ENCODE measurements around the gene B3GALT6. TPM values are rescaled to one million over a fixed set of nuclear protein-coding genes. Genes with fewer than 3 reads are reported as not detected.
A peak's percentile ranks its signal among the peaks of the same experiment; 100 is the strongest.
"Not testable (repeated sequence)": the region's sequence is repeated elsewhere in the genome, so short reads cannot be mapped to it uniquely, and the experiment has no call there.

Gene B3GALT6
- total and polyA plus RNA-seq, 2 experiments from 2014 or later: 6.5 to 52.5 TPM

DNA sequence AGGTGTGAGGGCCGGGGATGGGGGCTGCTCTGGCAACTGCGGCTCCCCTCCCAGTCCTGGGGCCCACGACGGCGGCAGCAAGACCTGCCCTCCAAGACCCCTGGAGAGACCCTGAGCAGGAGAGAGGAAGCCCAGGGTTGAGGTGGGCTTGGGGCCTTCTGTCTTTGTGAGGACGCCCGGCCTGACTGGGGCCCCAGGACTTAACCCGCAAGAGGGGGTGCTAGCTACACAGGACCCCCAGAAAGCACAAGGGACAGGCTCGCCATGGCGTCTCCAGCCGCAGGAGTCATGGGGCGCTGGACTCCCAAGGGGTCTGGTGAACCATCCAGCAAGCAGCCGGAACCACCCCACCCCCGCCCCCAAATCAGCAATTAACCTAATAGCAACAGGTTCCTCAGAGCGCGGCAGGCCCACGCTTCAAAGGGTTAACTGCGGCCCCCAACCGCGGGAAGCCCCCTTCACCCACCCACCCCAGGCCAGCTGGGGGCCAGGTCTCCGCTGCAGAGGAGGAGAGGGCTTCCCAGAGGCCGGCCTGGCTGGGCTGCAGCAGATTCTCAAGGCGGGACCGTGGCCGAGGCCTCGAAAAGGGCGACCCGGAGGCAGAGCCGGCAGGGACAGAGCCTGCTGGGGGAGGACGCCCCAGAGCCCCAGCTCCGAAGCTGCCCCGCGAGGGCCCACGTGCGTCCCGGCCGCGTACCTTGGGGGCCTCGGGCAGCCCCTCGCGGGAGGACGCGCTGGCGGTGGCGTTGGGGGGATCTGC lies 14.0 kb downstream of the B3GALT6 start:
- Histone ChIP-seq H3K9ac (no peak overlapping the region), H3K36me3 (ENCODE audit: low read depth) (no peaks in the 10 kb centered on the region), H3K27me3 (replicated peaks; ENCODE audit: insufficient read depth) (no peaks in the 10 kb centered on the region), H3K9me3 (ENCODE audit: low read depth) (no peaks in the 10 kb centered on the region), H3F3A (ENCODE audit: insufficient read depth) (no peaks in the 10 kb centered on the region), H2AFZ (no peak overlapping the region), H4K20me1 (ENCODE audit: insufficient read depth) (no peaks in the 10 kb centered on the region), H3K27ac (no peak overlapping the region), H3K9me2 (ENCODE audit: insufficient read depth) (no peaks in the 10 kb centered on the region), H3K4me2 (ENCODE audit: unreplicated experiment) (peak overlapping the region; percentile 39), H3K4me3 (no peak overlapping the region), H3K4me1 (ENCODE audit: insufficient read depth) (no peaks in the 10 kb centered on the region), H3K79me2 (ENCODE audit: insufficient read depth) (no peaks in the 10 kb centered on the region)
- WGBS, 2 experiments (ENCODE audit: low coverage in 1 of 2, low lambda C conversion rate in 2 of 2, missing lambda C conversion rate in 2 of 2): 29% methylated on average over 39 to 42 of the region's 45 CpGs
- peak; percentile 35 for DNase-seq
- in situ Hi-C loops (cut with MboI): no loop called here
- no peak for TF ChIP-seq EZH2 (IDR thresholded peaks at IDR 0.05; ENCODE audit: insufficient read depth, poor library complexity, severe bottlenecking)
- no peak for TF ChIP-seq EZH2phosphoT487 (IDR thresholded peaks at IDR 0.05; ENCODE audit: insufficient read depth, low read depth)

DNA sequence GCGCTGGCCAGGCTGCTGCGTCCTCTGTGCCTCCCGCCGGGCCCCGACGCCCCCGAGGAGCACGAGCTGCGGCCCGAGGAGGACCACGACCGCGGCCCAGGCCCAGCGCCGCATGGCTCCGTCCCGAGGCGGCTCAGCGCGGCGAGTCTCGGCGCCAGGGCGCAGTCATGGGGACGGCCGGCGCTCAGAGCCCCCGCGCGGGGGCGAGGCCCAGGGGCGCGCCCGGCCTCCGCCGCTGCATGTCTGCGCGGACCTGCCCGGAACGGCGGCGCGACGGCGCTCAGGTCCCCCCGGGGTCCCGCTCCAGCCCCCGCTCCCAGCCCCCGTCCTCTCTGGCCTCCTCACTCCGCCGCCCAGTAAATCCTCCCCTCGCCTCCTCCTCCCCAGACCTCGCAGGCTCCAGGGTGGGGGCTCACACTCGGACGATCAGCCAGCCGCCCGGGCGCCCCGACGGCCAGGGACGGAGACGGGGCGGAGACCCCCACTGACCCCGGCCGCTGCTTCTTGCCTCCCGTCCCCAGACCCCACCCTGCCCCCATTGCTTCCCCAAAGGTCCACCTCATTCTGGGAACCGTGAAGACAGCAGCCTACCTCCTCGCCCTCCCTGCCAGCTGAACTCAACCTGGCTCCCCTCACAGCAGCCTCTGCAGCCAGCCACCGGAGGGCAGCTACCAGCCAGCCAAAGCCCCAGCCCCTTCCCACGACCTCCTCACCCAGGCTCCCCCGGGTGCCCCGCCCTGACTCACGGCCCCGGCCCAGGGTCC lies 14.7 kb downstream of the B3GALT6 start, which contains the start of gene C1QTNF12:
TSS of gene C1QTNF12 (minus strand) at position 146 of the 764 bp plus-strand sequence. CDS start at position 114, 32 bp downstream.
- Histone ChIP-seq H3K36me3 (ENCODE audit: low read depth) (no peaks in the 10 kb centered on the region), H3K4me2 (ENCODE audit: unreplicated experiment) (peak within 1 kb of the TSS; percentile 39), H3K79me2 (ENCODE audit: insufficient read depth) (no peaks in the 10 kb centered on the region), H3K4me3 (0 out of 2 replicates have a peak within 1 kb of the TSS, but pooled peaks have one; percentile 18), H2AFZ (no peak within 1 kb of the TSS), H3K9ac (no peak within 1 kb of the TSS), H3K27ac (no peak within 1 kb of the TSS), H3K9me3 (ENCODE audit: low read depth) (no peaks in the 10 kb centered on the region), H4K20me1 (ENCODE audit: insufficient read depth) (no peaks in the 10 kb centered on the region), H3K4me1 (ENCODE audit: insufficient read depth) (no peaks in the 10 kb centered on the region), H3K27me3 (replicated peaks; ENCODE audit: insufficient read depth) (no peaks in the 10 kb centered on the region), H3F3A (ENCODE audit: insufficient read depth) (no peaks in the 10 kb centered on the region), H3K9me2 (ENCODE audit: insufficient read depth) (no peaks in the 10 kb centered on the region)
- WGBS, 2 experiments (ENCODE audit: low coverage in 1 of 2, low lambda C conversion rate in 2 of 2, missing lambda C conversion rate in 2 of 2): 11 to 15% methylated on average over 29 to 44 of the region's 74 CpGs
- TF ChIP-seq EZH2 (IDR thresholded peaks at IDR 0.05; ENCODE audit: insufficient read depth, poor library complexity, severe bottlenecking) (no peak), EZH2phosphoT487 (IDR thresholded peaks at IDR 0.05; ENCODE audit: insufficient read depth, low read depth) (no peak)
- in situ Hi-C loops (cut with MboI): no loop called here
- DNase-seq: peak; percentile 59

DNA sequence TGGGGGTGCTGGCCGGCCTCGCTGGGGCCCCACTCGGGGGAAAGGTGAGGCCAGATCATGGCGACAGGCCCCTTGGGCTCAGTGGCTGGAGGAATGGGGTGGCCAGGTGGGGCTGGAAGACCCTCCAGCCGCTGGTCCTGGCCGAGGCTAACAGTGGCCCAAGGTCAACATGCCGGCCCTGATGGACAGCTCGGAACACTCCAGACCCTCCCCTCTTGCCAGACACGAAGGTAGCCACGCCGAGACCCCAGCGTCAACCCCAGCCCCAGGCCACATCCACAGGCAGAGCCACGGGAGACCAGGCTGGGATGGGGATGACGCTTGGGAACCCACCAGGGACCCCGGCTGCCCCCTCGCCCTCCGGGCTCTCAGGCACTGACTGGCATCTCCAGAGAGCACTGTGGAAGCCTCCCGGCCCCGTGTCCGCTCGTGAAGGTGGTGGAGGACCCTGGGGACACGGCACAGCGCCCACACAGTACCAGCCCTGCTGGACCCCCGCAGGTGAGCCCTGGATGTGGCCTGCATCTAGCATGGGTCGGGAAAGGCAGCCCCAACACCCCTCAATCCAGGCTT lies 15.4 kb downstream of the B3GALT6 start:
- 54 to 57% methylated on average over 23 to 24 of the region's 25 CpGs for WGBS, 2 experiments (ENCODE audit: low coverage in 1 of 2, low lambda C conversion rate in 2 of 2, missing lambda C conversion rate in 2 of 2)
- Histone ChIP-seq H2AFZ (no peak overlapping the region), H3K4me2 (ENCODE audit: unreplicated experiment) (peak overlapping the region; percentile 19)

DNA sequence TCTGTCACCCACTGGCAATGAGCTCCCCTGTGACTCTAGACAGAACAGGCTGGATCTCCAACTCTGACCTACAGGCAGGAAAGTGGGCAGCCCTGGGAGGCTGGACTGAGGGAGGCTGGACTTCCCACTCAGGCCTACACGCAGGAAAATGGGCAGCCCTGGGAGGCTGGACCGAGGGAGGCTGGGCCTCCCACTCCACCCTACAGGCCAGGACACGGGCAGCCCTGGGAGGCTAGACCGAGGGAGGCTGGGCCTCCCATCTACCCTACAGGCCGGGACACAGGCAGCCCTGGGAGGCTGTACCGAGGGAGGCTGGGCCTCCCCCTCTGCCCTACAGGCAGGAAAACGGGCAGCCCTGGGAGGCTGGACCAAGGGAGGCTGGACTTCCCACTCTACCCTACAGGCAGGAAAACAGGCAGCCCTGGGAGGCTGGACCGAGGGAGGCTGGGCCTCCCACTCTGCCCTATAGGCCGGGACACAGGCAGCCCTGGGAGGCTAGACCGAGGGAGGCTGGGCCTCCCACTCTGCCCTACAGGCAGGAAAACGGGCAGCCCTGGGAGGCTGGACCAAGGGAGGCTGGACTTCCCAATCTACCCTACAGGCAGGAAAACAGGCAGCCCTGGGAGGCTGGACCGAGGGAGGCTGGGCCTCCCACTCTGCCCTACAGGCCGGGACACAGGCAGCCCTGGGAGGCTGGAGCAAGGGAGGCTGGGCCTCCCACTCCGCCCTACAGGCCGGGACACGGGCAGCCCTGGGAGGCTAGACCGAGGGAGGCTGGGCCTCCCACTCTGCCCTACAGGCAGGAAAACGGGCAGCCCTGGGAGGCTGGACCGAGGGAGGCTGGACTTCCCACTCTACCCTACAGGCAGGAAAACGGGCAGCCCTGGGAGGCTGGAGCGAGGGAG lies 16.2 kb downstream of the B3GALT6 start:
- H4K20me1 ChIP-seq (ENCODE audit: insufficient read depth); H3K4me3 ChIP-seq; H3K79me2 ChIP-seq (ENCODE audit: insufficient read depth); H3K9ac ChIP-seq; H3K4me1 ChIP-seq (ENCODE audit: insufficient read depth); H3K9me2 ChIP-seq (ENCODE audit: insufficient read depth); H2AFZ ChIP-seq; DNase-seq; H3K36me3 ChIP-seq (ENCODE audit: low read depth); H3K9me3 ChIP-seq (ENCODE audit: low read depth); H3K27ac ChIP-seq; in situ Hi-C loops (cut with MboI); H3F3A ChIP-seq (ENCODE audit: insufficient read depth); H3K27me3 ChIP-seq (replicated peaks; ENCODE audit: insufficient read depth); H3K4me2 ChIP-seq (ENCODE audit: unreplicated experiment): not testable (repeated sequence)
- 82 to 90% methylated on average over 7 to 20 of the region's 21 CpGs for WGBS, 2 experiments (ENCODE audit: low coverage in 1 of 2, low lambda C conversion rate in 2 of 2, missing lambda C conversion rate in 2 of 2)

More for the DNA sequence above, 15.4 kb downstream of the B3GALT6 start:
- Histone ChIP-seq H3K4me3 (no peak overlapping the region), H3K36me3 (ENCODE audit: low read depth) (no peaks in the 10 kb centered on the region), H3K79me2 (ENCODE audit: insufficient read depth) (no peaks in the 10 kb centered on the region), H3K4me1 (ENCODE audit: insufficient read depth) (no peaks in the 10 kb centered on the region), H3K9me2 (ENCODE audit: insufficient read depth) (no peaks in the 10 kb centered on the region), H3K27me3 (replicated peaks; ENCODE audit: insufficient read depth) (no peaks in the 10 kb centered on the region), H3K9ac (no peak overlapping the region), H3K9me3 (ENCODE audit: low read depth) (no peaks in the 10 kb centered on the region), H3K27ac (no peak overlapping the region), H4K20me1 (ENCODE audit: insufficient read depth) (no peaks in the 10 kb centered on the region), H3F3A (ENCODE audit: insufficient read depth) (no peaks in the 10 kb centered on the region)
- in situ Hi-C loops (cut with MboI): no loop called here
- no peak for DNase-seq
- TF ChIP-seq EZH2 (IDR thresholded peaks at IDR 0.05; ENCODE audit: insufficient read depth, poor library complexity, severe bottlenecking): no peak
- no peak for TF ChIP-seq EZH2phosphoT487 (IDR thresholded peaks at IDR 0.05; ENCODE audit: insufficient read depth, low read depth)
